T-helper 17 cell (primary cell): Measurements from ENCODE around the gene TMEM108. TPM values are rescaled to one million over a fixed set of nuclear protein-coding genes. Genes with fewer than 3 reads are reported as not detected.
"Not testable (repeated sequence)": the region's sequence is repeated elsewhere in the genome, so short reads cannot be mapped to it uniquely, and the experiment has no call there.

Experiments used
- ATAC-seq: fragments of 150-1000 bp; cut with Tn5 transposase; 2 replicates; pipeline ENCODE4 v1.10.0; 2021; ENCODE audit warnings: mild to moderate bottlenecking, moderate library complexity
- DNase-seq, 3 donors: peaks; one replicate each; pipeline versions ENCODE4 v3.0.0 to v3.0.0-alpha.2; 2020 to 2021
- H3K9me3 ChIP-seq: one replicate; pipeline ENCODE4 v1.7.0; 2013; ENCODE audit warnings: low read length, mild to moderate bottlenecking; ENCODE audit not compliant: control insufficient read depth, poor library complexity, severe bottlenecking
- H3K27ac Mint-ChIP-seq: one replicate; pipeline ENCODE4 v1.8.0; 2022; ENCODE audit warnings: mild to moderate bottlenecking, moderate library complexity, mixed read lengths
- H3K27me3 Mint-ChIP-seq: one replicate; pipeline ENCODE4 v1.8.0; 2022; ENCODE audit warnings: mixed read lengths
- H3K36me3 Mint-ChIP-seq: one replicate; pipeline ENCODE4 v1.8.0; 2022; ENCODE audit warnings: low read depth, mixed read lengths
- H3K4me1 Mint-ChIP-seq: one replicate; pipeline ENCODE4 v1.8.0; 2022; ENCODE audit warnings: mild to moderate bottlenecking, mixed read lengths
- H3K4me3 Mint-ChIP-seq: one replicate; pipeline ENCODE4 v1.8.0; 2022; ENCODE audit warnings: mild to moderate bottlenecking, moderate library complexity, mixed read lengths
- total RNA-seq, 4 donors: library from RNA in 2 of 4; stranded (reverse) in 2 of 4; gene quantifications; one replicate each; pipeline ENCODE4 v1.2.3 and lab custom pipeline; 2022 to 2026

Gene TMEM108
- under 1 TPM in 1 of 2 donors, not detected in 1; 0.29 TPM for total RNA-seq
- total RNA-seq (lab: John Stamatoyannopoulos, UW), result 0 reads per million in 2 donors

DNA sequence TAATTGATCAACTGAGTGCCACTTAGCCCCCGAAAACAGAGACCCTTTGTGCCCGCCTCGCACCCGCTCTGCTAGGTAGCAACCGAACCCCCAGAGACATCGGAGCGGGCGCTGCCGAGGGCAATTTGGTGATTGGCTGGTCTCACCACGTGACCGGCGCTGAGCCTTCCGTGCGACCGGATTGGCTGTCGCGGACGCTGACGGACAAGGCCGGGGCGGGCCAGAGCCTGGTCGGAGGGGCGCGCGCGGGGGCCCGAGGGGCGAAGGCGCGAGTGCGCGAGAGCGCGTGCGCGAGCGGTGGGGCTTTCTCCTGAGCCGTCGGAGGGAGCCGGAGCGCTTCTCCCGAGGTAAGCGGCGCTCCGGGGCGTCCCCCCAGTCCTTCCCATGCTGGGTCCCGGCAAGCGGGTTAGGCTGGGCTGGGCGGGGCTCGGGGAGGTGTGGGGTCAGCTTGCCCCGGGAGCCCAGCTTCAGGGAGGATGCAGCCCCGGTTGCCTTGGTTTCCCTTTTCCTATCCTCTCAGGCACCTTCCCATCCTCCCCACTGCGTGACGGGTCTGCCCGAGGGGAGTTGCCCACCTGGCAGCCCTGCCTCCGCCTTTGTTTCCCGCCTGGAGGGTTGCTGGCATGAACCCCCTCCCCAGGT lies at the start of gene TMEM108:
Gene TMEM108, plus strand, starts transcription at position 303 of the 642 bp plus-strand sequence.
- Mint-ChIP-seq H3K4me1 (no peaks in the 10 kb centered on the region), H3K27me3 (peaks cover 61% of the 10 kb centered on the region), H3K4me3 (peak within 1 kb of the TSS; percentile 63), H3K27ac (no peak within 1 kb of the TSS), H3K36me3 (no peaks in the 10 kb centered on the region)
- H3K9me3 ChIP-seq, result no peaks in the 10 kb centered on the region
- no peak for ATAC-seq
- DNase-seq, result no peak

DNA sequence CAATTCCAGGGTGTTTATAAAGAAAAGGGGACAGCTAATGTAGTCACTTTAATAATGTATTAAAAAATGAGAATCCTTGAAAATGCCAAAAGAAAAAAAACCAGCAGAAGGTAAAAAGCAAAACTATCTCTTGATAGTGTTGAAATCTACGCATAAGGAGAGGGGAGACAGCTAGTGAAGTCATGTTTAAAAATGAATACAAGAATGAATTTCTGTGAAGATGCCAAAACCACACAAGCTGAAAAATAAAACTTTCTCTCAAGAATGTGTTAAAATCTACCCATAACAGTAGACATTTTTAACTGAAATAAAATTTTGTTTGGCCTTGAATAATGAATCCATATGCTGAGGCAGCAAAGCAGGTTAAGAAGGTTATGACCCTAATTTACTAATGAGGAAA lies 42.2 kb upstream of the TMEM108 start:
- ATAC-seq (no peak), DNase-seq (no peak)
- H3K9me3 ChIP-seq, result no peaks in the 10 kb centered on the region
- no peaks in the 10 kb centered on the region for H3K36me3 Mint-ChIP-seq
- H3K4me1 Mint-ChIP-seq, result no peaks in the 10 kb centered on the region
- peaks cover 10% of the 10 kb centered on the region for H3K27me3 Mint-ChIP-seq
- H3K4me3 Mint-ChIP-seq, result no peak overlapping the region
- no peak overlapping the region for H3K27ac Mint-ChIP-seq

DNA sequence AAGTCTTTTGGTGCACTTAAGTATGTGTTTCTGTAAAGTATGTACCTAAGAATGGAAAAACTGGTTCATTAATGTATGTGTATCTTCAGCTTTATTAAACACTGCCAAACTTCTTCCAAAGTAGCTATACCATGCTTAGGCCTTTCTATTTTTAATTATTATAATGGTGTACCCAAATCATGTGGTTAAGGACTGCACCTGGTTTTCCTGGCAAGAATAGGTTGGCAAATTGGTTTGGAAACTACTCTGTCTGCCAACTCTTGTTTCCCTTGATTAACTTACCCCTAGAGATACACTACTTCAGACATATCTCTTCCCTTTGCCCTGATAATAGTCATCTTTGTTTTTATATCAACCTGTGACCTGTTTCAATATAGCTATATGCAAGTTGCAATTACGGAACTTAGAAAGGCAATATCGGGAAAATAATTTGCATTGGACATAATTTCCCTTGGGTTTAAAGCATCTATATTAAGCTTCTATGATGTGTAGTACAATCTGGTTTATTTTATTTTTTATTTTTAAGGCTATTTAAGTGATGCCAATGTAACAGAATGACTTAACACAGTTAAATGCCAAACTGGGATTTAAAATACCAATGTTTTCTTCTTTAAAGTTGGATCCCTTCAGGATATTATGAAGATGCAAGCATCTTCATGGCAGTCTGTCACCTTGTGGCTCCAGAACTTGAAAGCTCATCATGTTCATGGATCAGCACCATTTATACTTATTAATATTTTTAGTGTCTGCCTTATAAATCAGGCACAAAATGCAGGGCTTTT lies 40.6 kb upstream of the TMEM108 start:
- DNase-seq (no peak), ATAC-seq (no peak)
- H3K27me3 Mint-ChIP-seq, result peaks cover 9% of the 10 kb centered on the region
- no peaks in the 10 kb centered on the region for H3K9me3 ChIP-seq
- H3K4me3 Mint-ChIP-seq, result no peak overlapping the region
- H3K36me3 Mint-ChIP-seq, result no peaks in the 10 kb centered on the region
- H3K4me1 Mint-ChIP-seq, result no peaks in the 10 kb centered on the region
- no peak overlapping the region for H3K27ac Mint-ChIP-seq

DNA sequence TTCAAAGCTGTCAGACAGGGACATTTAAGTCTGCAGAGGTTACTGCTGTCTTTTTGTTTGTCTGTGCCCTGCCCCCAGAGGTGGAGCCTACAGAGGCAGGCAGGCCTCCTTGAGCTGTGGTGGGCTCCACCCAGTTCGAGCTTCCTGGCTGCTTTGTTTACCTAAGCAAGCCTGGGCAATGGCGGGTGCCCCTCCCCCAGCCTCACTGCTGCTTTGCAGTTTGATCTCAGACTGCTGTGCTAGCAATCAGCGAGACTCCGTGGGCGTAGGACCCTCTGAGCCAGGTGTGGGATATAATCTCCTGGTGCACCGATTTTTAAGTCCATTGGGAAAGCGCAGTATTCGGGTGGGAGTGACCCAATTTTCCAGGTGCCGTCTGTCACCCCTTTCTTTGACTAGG lies 33.2 kb upstream of the TMEM108 start:
- not testable (repeated sequence) for H3K36me3 Mint-ChIP-seq, H3K27ac Mint-ChIP-seq, H3K4me3 Mint-ChIP-seq, DNase-seq, H3K4me1 Mint-ChIP-seq, H3K27me3 Mint-ChIP-seq, H3K9me3 ChIP-seq, ATAC-seq

DNA sequence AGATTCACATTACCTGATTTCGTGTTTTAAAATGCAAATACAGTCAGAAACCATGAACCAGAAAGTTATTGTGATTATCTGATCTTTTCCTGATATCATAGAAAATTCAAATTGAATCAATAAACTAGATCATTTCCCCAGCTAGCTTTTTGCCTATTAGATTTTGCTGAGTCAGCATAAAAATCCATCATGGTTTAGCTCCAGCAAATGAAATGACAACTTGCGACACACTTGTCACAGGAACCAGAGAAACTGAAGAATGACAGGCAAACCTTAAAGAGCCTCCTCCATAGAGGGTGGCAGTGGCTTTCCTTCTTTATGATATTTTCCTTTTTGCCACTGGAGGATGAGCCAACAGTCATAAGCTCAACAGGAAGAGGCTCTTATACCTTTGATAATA lies 30.6 kb upstream of the TMEM108 start:
- H3K9me3 ChIP-seq, result no peaks in the 10 kb centered on the region
- ATAC-seq (no peak), DNase-seq (no peak)
- Mint-ChIP-seq H3K27me3 (no peaks in the 10 kb centered on the region), H3K36me3 (no peaks in the 10 kb centered on the region), H3K4me1 (no peaks in the 10 kb centered on the region), H3K4me3 (no peak overlapping the region), H3K27ac (no peak overlapping the region)

DNA sequence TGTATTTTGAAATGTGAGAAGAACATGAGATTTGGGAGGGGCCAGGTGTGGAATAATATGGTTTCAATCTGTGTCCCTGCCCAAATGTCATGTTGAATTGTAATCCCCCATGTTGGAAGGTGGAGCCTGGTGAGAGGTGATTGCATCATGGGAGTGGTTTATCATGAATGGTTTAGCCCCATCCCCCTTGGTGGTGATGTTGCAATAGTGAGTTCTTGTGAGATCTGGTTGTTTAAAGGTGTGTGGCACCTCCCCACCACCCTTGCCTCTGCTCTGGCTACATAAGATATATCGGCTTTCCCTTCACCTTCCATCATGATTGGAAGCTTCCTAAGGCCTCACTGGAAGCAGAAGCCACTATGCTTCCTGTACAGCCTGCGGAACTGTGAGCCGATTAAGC lies 23.9 kb upstream of the TMEM108 start:
- Mint-ChIP-seq H3K27ac (no peak overlapping the region), H3K27me3 (no peaks in the 10 kb centered on the region), H3K4me1 (no peaks in the 10 kb centered on the region), H3K4me3 (no peak overlapping the region), H3K36me3 (no peaks in the 10 kb centered on the region)
- DNase-seq, result no peak
- no peak for ATAC-seq
- H3K9me3 ChIP-seq, result no peaks in the 10 kb centered on the region

DNA sequence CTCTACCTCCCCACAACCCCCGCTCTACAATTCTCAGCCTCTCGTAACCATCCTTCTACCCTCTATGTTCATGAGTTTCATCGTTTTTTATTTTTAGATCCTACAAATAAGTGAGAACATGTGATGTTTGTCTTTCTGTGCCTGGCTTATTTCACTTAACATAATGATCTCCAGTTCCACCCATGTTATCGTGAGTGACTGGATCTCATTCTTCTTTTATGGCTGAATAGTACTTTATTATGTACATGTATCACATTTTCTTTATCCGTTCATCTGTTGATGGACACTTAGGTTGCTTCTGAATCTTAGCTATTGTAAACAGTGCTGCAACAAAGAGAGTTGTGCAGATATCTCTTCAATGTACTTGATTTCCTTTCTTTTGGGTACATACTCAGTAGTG lies 22.6 kb upstream of the TMEM108 start:
- H3K4me1 Mint-ChIP-seq, DNase-seq, H3K27ac Mint-ChIP-seq, H3K36me3 Mint-ChIP-seq, H3K9me3 ChIP-seq, H3K27me3 Mint-ChIP-seq, H3K4me3 Mint-ChIP-seq, ATAC-seq: not testable (repeated sequence)

DNA sequence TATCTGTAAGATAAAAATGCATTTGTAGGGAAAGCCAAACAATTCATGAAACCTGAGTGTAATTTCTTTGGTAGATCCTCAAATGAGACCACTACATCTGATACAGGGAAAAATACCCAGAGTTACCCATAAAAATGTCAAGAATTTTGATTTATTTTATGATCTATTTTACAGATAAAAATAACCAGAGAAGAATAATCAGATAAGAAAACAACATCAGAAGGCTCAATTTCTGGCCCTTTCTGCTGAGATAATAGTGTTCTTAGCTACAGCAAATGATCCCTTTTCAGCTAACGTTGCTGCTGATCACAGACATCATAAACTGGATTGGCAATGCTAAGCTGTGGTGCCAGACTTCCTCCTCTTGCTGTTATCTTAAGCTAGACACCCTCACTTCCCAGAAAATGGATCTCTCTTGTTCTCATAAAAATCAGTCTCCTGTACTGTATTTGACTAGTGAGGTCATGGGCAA lies 21.3 kb upstream of the TMEM108 start:
- no peak overlapping the region for H3K27ac Mint-ChIP-seq

DNA sequence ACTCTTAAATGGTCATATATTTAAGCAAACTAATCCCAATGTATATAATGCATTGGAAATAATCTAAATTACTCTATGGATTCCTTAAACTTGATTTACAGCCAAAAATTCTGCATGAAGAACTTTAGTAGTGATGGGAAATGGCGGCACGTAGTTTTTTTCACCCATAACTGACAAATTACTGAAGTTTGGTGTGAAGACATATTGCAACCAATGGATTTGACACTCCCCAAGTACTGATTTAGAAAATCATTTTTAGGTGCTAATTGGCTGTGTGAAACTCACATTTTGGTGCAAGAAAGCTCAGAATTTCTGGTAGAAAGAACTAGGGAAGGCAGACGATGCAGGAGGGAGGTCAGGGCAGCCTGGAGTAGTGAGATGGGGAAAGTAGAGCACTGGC lies 19.3 kb upstream of the TMEM108 start:
- Mint-ChIP-seq H3K4me3 (no peak overlapping the region), H3K27me3 (no peaks in the 10 kb centered on the region), H3K36me3 (no peaks in the 10 kb centered on the region), H3K27ac (no peak overlapping the region), H3K4me1 (no peaks in the 10 kb centered on the region)
- no peaks in the 10 kb centered on the region for H3K9me3 ChIP-seq
- DNase-seq, result no peak
- ATAC-seq, result no peak

More for the DNA sequence above, 21.3 kb upstream of the TMEM108 start:
- Mint-ChIP-seq H3K4me3 (no peak overlapping the region), H3K27me3 (no peaks in the 10 kb centered on the region), H3K4me1 (no peaks in the 10 kb centered on the region), H3K36me3 (no peaks in the 10 kb centered on the region)
- H3K9me3 ChIP-seq, result no peaks in the 10 kb centered on the region
- ATAC-seq (no peak), DNase-seq (no peak)

DNA sequence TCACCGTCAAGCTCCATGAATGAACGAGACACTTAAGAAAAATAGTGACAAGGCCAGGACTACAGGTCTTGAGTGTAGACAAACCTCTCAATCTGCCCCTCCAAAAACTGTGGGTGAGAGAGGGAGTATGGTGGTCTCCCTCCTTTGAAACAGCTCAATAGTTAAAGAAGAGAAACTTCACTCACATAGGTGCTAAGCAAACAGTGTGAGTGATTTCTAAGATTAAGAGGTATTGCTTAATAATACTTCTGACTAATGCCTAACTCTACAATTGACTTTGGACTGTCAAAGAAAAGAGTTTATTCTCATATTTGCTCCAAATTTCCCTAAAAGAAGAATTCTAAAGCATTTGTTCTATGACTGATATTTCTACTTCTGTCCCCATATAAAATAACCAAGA lies 17.0 kb upstream of the TMEM108 start:
- H3K27me3 Mint-ChIP-seq, result no peaks in the 10 kb centered on the region
- DNase-seq, result no peak
- no peak overlapping the region for H3K27ac Mint-ChIP-seq
- no peak for ATAC-seq
- no peaks in the 10 kb centered on the region for H3K36me3 Mint-ChIP-seq
- no peaks in the 10 kb centered on the region for H3K4me1 Mint-ChIP-seq
- no peaks in the 10 kb centered on the region for H3K9me3 ChIP-seq
- H3K4me3 Mint-ChIP-seq, result no peak overlapping the region

DNA sequence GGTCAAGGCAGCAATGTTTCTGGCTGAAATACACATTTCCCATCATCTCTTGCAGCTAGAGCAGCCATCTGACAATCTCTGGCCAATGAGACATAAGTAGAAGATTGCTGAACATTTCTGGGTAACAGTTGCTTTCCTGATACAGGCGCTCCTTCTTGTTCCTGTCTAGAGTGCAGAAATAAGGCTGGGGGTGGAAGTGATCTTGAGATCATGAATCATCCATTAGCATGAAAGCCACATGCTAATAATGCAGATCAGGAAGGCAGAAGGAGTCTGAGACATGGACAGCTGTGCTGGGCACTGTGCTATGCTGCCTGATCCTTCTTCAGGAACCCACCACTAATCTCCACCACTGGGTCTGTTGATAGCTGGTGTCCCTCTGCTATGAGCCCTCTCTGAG lies 14.8 kb upstream of the TMEM108 start:
- no peak for DNase-seq
- Mint-ChIP-seq H3K27me3 (peaks cover 2% of the 10 kb centered on the region), H3K27ac (no peak overlapping the region), H3K36me3 (no peaks in the 10 kb centered on the region), H3K4me3 (no peak overlapping the region), H3K4me1 (no peaks in the 10 kb centered on the region)
- no peak for ATAC-seq
- no peaks in the 10 kb centered on the region for H3K9me3 ChIP-seq

DNA sequence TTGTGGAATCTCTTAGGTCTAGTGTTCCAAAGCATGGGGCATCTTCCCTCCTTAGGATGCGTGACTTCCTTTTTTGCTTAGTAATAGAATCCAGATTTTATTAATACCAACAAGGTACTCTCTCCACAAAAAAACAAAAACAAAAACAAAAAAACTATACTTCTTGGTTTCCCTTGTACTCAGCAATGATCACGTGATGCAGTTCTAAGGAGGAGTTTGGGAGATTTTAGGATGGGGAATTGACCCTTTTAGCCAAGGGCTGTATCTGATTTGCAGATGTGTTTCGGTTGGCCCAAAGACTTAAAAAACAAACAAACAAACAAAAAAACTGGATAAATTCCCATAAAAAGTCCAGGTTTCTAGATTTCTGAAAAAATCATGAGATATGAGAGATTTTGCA lies 12.6 kb upstream of the TMEM108 start:
- DNase-seq (no peak), ATAC-seq (no peak)
- Mint-ChIP-seq H3K4me1 (no peaks in the 10 kb centered on the region), H3K4me3 (no peak overlapping the region), H3K27ac (no peak overlapping the region), H3K36me3 (no peaks in the 10 kb centered on the region), H3K27me3 (peaks cover 18% of the 10 kb centered on the region)
- no peaks in the 10 kb centered on the region for H3K9me3 ChIP-seq

DNA sequence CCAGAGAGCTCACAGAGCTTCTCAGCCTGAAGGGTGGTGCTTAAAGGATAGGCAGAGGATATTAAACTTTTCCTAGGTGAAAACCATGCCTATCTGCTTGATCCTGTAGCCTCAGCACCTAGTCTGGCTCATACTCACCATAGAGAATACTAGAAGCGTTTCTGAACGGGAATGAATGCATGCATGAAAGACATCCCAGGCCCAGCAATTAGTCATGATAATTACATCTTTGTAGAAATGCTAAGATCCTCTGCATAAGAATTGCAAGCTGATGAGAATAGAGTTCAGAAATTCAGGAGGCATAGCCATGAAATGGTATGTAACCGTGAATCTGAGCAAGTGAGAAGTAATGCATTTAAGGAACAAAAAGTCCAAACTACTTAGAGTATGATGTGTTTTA lies 5.9 kb upstream of the TMEM108 start:
- DNase-seq, result no peak
- H3K27ac Mint-ChIP-seq, result no peak overlapping the region
- no peak overlapping the region for H3K4me3 Mint-ChIP-seq
- ATAC-seq, result no peak
- H3K9me3 ChIP-seq, result no peaks in the 10 kb centered on the region
- H3K4me1 Mint-ChIP-seq, result no peaks in the 10 kb centered on the region
- H3K36me3 Mint-ChIP-seq, result no peaks in the 10 kb centered on the region
- H3K27me3 Mint-ChIP-seq, result peaks cover 52% of the 10 kb centered on the region

DNA sequence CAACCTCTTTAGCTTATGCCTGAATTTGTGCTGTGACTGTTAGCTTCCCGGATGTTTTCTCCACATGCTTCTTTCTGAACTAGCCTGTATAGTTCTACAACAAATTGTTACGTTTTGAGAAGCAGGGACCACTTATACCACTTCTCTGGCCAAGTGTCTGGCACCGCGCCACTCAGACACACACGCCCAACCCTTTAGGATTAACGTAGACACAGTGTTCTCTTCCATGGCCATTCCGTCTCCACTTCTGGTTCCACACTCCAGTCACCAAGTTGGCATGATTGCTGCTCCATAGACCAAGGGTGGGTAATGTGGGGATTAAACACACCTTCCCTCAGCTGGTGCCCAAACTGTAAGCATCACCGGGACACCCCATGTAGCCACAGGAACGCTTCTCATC lies 755 bp upstream of the TMEM108 start:
- H3K27ac Mint-ChIP-seq, result no peak overlapping the region
- peak overlapping the region; percentile 60 for H3K4me3 Mint-ChIP-seq
- H3K36me3 Mint-ChIP-seq, result no peaks in the 10 kb centered on the region
- H3K27me3 Mint-ChIP-seq, result peaks cover 61% of the 10 kb centered on the region
- ATAC-seq (no peak), DNase-seq (no peak)
- no peaks in the 10 kb centered on the region for H3K9me3 ChIP-seq
- H3K4me1 Mint-ChIP-seq, result no peaks in the 10 kb centered on the region
